DND-41 (cell line): Measurements from ENCODE around the gene GABRR2.
A peak's percentile ranks its signal among the peaks of the same experiment; 100 is the strongest.

Experiments
- ATAC-seq: fragments of 200-7000 bp; cut with Tn5 transposase; 3 replicates; pipeline ENCODE4 v1.9.1; 2021; ENCODE audit warnings: low read depth; ENCODE audit not compliant: insufficient read depth
- DNase-seq: peaks from one replicate; pipeline ENCODE4 v3.0.0-alpha.2; 2020
- H2AFZ ChIP-seq: 2 replicates; pipeline ENCODE4 v1.6.0; 2012; ENCODE audit warnings: low read depth, low read length
- H3K27ac ChIP-seq: 2 replicates; pipeline ENCODE4 v1.5.1; 2012; ENCODE audit warnings: low read length, inconsistent platforms
- H3K27me3 ChIP-seq: fragments of 200-600 bp; sonication (generic); 2 replicates; pipeline ENCODE4 v1.6.0; 2012; ENCODE audit warnings: low read length, mild to moderate bottlenecking, inconsistent platforms; ENCODE audit not compliant: insufficient read depth, poor library complexity
- H3K36me3 ChIP-seq: 2 replicates; pipeline ENCODE4 v1.5.1; 2012; ENCODE audit warnings: low read length, inconsistent platforms; ENCODE audit not compliant: insufficient read depth
- H3K4me1 ChIP-seq: 2 replicates; pipeline ENCODE4 v1.5.1; 2012; ENCODE audit warnings: mild to moderate bottlenecking, low read length; ENCODE audit not compliant: insufficient read depth
- H3K4me2 ChIP-seq: 2 replicates; pipeline ENCODE4 v1.6.0; 2012; ENCODE audit warnings: mild to moderate bottlenecking, moderate library complexity, low read length, inconsistent platforms; ENCODE audit not compliant: insufficient read depth
- H3K4me3 ChIP-seq, 2 experiments: fragments of 200-600 bp in 1 of 2; shearing (Covaris generic) in 1 of 2; 2 replicates each; pipeline ENCODE4 v1.5.1; 2012 to 2016; ENCODE audit warnings: inconsistent platforms in 2 of 2, low read length in 2 of 2, mild to moderate bottlenecking in 2 of 2, low read depth in 1 of 2, moderate library complexity in 1 of 2
- H3K79me2 ChIP-seq: 2 replicates; pipeline ENCODE4 v1.6.0; 2012; ENCODE audit warnings: low read length, inconsistent platforms; ENCODE audit not compliant: insufficient read depth
- H3K9ac ChIP-seq: 2 replicates; pipeline ENCODE4 v1.6.0; 2012; ENCODE audit warnings: low read depth, mild to moderate bottlenecking, inconsistent platforms, low read length, moderate library complexity
- H3K9me3 ChIP-seq: 2 replicates; pipeline ENCODE4 v1.5.1; 2012; ENCODE audit warnings: low read length, moderate library complexity, mild to moderate bottlenecking, inconsistent platforms; ENCODE audit not compliant: insufficient read depth, severe bottlenecking
- H4K20me1 ChIP-seq: 2 replicates; pipeline ENCODE4 v1.6.0; 2012; ENCODE audit warnings: low read length; ENCODE audit not compliant: insufficient read depth
- CTCF ChIP-seq: IDR thresholded peaks from 2 replicates; pipeline ENCODE4 v1.5.1; 2012; ENCODE audit warnings: borderline replicate concordance, low read length, moderate library complexity, mild to moderate bottlenecking; ENCODE audit not compliant: poor library complexity, severe bottlenecking; ENCODE audit errors: extremely low read depth
- EZH2 ChIP-seq: IDR thresholded peaks from 3 replicates; pipeline ENCODE4 v1.6.1; 2012; ENCODE audit warnings: borderline replicate concordance, low read depth, mild to moderate bottlenecking, moderate library complexity, low read length, inconsistent platforms; ENCODE audit not compliant: severe bottlenecking

Gene GABRR2

GRCh38 chr6:89209457-89209856 is 105.6 kb downstream of the GABRR2 start:
- Histone ChIP-seq H3K4me2 (no peak overlapping the region), H3K4me1 (no peaks in the 10 kb centered on the region), H3K9me3 (no peaks in the 10 kb centered on the region), H3K79me2 (no peaks in the 10 kb centered on the region), H3K9ac (no peak overlapping the region), H3K27me3 (no peaks in the 10 kb centered on the region), H3K27ac (no peak overlapping the region), H3K4me3 (no peak overlapping the region), H2AFZ (no peak overlapping the region), H3K36me3 (no peaks in the 10 kb centered on the region), H4K20me1 (no peaks in the 10 kb centered on the region)
- TF ChIP-seq CTCF = no peak
- TF ChIP-seq EZH2 = no peak
- ATAC-seq (peak; percentile 40; the same call in 1 of the 3 replicates), DNase-seq (no peak)

- Histone ChIP-seq H2AFZ (no peak overlapping the region), H3K4me2 (no peak overlapping the region), H3K4me1 (no peaks in the 10 kb centered on the region), H3K27me3 (no peaks in the 10 kb centered on the region), H4K20me1 (no peaks in the 10 kb centered on the region), H3K79me2 (no peaks in the 10 kb centered on the region), H3K9ac (no peak overlapping the region), H3K27ac (no peak overlapping the region), H3K4me3 (no peak overlapping the region), H3K36me3 (no peaks in the 10 kb centered on the region), H3K9me3 (no peaks in the 10 kb centered on the region)
- no peak for ATAC-seq
- TF ChIP-seq CTCF = no peak
- no peak for TF ChIP-seq EZH2
- no peak for DNase-seq
These were observed 106.5 kb downstream of the GABRR2 start for GRCh38 chr6:89208551-89208950.
